ENCODE results near the gene GP9.

Gene GP9

DNA sequence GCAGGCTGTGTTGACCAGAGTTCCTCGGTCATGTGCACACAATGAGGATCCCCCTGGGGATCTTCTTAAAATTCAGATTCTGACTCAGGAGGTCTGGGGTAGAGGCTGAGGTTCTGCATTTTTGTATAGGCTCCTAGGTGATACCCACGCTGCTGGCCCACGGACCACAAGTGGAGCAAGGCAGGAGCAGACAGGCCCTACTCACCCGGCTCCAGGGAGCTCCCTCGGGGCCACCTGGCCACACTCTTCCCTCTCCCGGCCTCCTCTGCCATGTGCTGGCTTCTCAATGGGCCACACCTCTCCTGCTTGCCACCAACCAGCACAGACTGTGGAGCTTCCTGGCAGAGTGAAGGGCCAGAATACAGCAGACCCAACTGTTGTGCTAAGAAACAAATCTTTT is 23.9 kb downstream of the GP9 start (continued):
- TF ChIP-seq, protein P1, sequence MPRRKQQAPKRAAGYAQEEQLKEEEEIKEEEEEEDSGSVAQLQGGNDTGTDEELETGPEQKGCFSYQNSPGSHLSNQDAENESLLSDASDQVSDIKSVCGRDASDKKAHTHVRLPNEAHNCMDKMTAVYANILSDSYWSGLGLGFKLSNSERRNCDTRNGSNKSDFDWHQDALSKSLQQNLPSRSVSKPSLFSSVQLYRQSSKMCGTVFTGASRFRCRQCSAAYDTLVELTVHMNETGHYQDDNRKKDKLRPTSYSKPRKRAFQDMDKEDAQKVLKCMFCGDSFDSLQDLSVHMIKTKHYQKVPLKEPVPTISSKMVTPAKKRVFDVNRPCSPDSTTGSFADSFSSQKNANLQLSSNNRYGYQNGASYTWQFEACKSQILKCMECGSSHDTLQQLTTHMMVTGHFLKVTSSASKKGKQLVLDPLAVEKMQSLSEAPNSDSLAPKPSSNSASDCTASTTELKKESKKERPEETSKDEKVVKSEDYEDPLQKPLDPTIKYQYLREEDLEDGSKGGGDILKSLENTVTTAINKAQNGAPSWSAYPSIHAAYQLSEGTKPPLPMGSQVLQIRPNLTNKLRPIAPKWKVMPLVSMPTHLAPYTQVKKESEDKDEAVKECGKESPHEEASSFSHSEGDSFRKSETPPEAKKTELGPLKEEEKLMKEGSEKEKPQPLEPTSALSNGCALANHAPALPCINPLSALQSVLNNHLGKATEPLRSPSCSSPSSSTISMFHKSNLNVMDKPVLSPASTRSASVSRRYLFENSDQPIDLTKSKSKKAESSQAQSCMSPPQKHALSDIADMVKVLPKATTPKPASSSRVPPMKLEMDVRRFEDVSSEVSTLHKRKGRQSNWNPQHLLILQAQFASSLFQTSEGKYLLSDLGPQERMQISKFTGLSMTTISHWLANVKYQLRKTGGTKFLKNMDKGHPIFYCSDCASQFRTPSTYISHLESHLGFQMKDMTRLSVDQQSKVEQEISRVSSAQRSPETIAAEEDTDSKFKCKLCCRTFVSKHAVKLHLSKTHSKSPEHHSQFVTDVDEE (CRISPR knock-in tag; IDR thresholded peaks at IDR 0.05) = no peak
- no peak for TF ChIP-seq SNAI2 (CRISPR knock-in tag; IDR thresholded peaks at IDR 0.05)

DNA sequence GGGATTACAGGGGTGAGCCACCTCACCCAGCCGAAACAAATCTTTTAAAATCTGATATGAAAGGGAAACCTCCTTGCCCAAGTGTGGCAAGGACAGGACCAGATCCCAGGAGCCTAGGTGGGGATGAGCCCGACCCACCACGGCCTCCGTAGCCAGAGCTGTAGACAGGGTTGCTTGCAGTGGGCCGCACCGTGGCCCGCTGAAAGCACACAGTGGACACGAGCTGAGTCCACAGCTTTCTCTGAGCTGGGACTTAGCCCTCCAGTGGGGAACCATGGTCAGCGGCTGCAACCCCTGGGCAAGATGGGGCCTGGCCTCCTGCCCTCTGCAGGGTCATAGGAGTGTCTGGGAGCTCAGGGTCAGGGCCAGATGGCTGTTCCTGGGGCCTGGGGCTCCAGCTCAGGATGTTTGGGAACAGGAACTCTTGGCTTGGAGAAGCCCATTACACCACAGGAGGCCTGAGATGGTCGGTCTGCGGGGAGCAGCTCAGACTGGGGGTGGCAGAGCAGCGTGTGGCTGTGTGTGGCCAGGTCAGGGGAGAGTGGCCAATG is 24.7 kb downstream of the GP9 start:
- TF ChIP-seq BACH2 (CRISPR knock-in tag; IDR thresholded peaks at IDR 0.05; ENCODE audit: borderline replicate concordance) = no peak
- no peak for TF ChIP-seq ZC3H10 (CRISPR knock-in tag; IDR thresholded peaks at IDR 0.05)
- no peak for TF ChIP-seq ZNF70 (CRISPR knock-in tag; IDR thresholded peaks at IDR 0.05)
- TF ChIP-seq ISL1 (CRISPR knock-in tag; IDR thresholded peaks at IDR 0.05) = no peak
- TF ChIP-seq, protein P2, sequence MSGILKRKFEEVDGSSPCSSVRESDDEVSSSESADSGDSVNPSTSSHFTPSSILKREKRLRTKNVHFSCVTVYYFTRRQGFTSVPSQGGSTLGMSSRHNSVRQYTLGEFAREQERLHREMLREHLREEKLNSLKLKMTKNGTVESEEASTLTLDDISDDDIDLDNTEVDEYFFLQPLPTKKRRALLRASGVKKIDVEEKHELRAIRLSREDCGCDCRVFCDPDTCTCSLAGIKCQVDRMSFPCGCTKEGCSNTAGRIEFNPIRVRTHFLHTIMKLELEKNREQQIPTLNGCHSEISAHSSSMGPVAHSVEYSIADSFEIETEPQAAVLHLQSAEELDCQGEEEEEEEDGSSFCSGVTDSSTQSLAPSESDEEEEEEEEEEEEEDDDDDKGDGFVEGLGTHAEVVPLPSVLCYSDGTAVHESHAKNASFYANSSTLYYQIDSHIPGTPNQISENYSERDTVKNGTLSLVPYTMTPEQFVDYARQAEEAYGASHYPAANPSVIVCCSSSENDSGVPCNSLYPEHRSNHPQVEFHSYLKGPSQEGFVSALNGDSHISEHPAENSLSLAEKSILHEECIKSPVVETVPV (CRISPR knock-in tag; IDR thresholded peaks at IDR 0.05) = no peak
- TF ChIP-seq PPARA (CRISPR knock-in tag; IDR thresholded peaks at IDR 0.05; ENCODE audit: borderline replicate concordance) = no peak
- TF ChIP-seq CSDC2 (CRISPR knock-in tag; IDR thresholded peaks at IDR 0.05) = no peak
- TF ChIP-seq, protein P1 (CRISPR knock-in tag; IDR thresholded peaks at IDR 0.05) = no peak
- no peak for TF ChIP-seq ZNF565 (CRISPR knock-in tag; conservative IDR thresholded peaks at IDR 0.05; ENCODE audit: low read depth)
- no peak for TF ChIP-seq TOX (CRISPR knock-in tag; IDR thresholded peaks at IDR 0.05; ENCODE audit: borderline replicate concordance)
- no peak for ATAC-seq

DNA sequence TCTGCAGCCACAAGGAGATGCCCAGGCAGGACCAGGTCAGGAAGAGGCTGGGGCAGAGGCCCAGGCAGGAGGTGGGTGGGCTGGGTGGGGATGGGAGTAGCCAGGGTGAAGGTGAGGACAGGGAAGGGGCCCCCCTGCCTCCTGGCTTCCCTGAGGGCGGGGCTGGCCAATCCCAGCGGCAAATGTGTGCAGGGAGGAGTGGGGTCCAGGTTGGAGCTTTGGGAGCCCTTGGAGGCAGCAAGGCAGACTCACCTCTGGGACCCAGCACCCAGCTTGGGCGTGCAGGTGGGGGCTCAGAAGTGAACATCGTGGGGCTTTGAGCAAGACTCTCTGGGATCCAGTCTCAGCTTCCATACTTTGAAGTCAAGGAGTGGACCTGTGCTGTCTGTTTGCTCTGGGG is 25.2 kb downstream of the GP9 start:
- TF ChIP-seq ISL1 (CRISPR knock-in tag; IDR thresholded peaks at IDR 0.05) (no peak), ZC3H10 (CRISPR knock-in tag; IDR thresholded peaks at IDR 0.05) (no peak), ZNF8 (CRISPR knock-in tag; IDR thresholded peaks at IDR 0.05) (no peak), PPARA (CRISPR knock-in tag; IDR thresholded peaks at IDR 0.05; ENCODE audit: borderline replicate concordance) (no peak), OSR1 (CRISPR knock-in tag; IDR thresholded peaks at IDR 0.05) (no peak), TCF4 (CRISPR knock-in tag; IDR thresholded peaks at IDR 0.05; ENCODE audit: borderline replicate concordance) (no peak), RARB (CRISPR knock-in tag; IDR thresholded peaks at IDR 0.05) (no peak), ZFP3 (CRISPR knock-in tag; IDR thresholded peaks at IDR 0.05) (no peak), ARNTL (CRISPR knock-in tag; IDR thresholded peaks at IDR 0.05; ENCODE audit: borderline replicate concordance, low read depth) (no peak)
- TF ChIP-seq, protein P3, sequence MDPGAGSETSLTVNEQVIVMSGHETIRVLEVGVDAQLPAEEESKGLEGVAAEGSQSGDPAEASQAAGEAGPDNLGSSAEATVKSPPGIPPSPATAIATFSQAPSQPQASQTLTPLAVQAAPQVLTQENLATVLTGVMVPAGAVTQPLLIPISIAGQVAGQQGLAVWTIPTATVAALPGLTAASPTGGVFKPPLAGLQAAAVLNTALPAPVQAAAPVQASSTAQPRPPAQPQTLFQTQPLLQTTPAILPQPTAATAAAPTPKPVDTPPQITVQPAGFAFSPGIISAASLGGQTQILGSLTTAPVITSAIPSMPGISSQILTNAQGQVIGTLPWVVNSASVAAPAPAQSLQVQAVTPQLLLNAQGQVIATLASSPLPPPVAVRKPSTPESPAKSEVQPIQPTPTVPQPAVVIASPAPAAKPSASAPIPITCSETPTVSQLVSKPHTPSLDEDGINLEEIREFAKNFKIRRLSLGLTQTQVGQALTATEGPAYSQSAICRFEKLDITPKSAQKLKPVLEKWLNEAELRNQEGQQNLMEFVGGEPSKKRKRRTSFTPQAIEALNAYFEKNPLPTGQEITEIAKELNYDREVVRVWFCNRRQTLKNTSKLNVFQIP (CRISPR knock-in tag; IDR thresholded peaks at IDR 0.05; ENCODE audit: borderline replicate concordance, low read depth) = no peak
- TF ChIP-seq, protein P1 (CRISPR knock-in tag; IDR thresholded peaks at IDR 0.05) = no peak
- TF ChIP-seq, protein P4, sequence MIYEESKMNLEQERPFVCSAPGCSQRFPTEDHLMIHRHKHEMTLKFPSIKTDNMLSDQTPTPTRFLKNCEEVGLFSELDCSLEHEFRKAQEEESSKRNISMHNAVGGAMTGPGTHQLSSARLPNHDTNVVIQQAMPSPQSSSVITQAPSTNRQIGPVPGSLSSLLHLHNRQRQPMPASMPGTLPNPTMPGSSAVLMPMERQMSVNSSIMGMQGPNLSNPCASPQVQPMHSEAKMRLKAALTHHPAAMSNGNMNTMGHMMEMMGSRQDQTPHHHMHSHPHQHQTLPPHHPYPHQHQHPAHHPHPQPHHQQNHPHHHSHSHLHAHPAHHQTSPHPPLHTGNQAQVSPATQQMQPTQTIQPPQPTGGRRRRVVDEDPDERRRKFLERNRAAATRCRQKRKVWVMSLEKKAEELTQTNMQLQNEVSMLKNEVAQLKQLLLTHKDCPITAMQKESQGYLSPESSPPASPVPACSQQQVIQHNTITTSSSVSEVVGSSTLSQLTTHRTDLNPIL (CRISPR knock-in tag; IDR thresholded peaks at IDR 0.05; ENCODE audit: low read depth) = no peak
- TF ChIP-seq, protein P2 (CRISPR knock-in tag; IDR thresholded peaks at IDR 0.05) = no peak
- ATAC-seq = no peak

All from SK-N-SH treated with all-trans-retinoic acid at 6 μM for 48 hours (cell line).